ENCODE measurements around the gene ZNF516.

The ZNF516 gene

GRCh38 chr18:76487782-76488181, 7.3 kb downstream of the ZNF516 start:
- DNase-seq (ENCODE audit: low spot score) (no peak), ATAC-seq (ENCODE audit: low read depth) (no peak)
- no peaks in the 10 kb centered on the region for H3K27me3 ChIP-seq (ENCODE audit: insufficient read depth, poor library complexity, severe bottlenecking)
- no peak for TF ChIP-seq CTCF (IDR thresholded peaks at IDR 0.05; ENCODE audit: poor library complexity, severe bottlenecking)
- H3K9me3 ChIP-seq (ENCODE audit: severe bottlenecking): no peaks in the 10 kb centered on the region
- no peak overlapping the region for H3K27ac ChIP-seq (ENCODE audit: poor library complexity, severe bottlenecking)
- no peak overlapping the region for H3K4me3 ChIP-seq (ENCODE audit: severe bottlenecking)
- H3K36me3 ChIP-seq (ENCODE audit: low read depth): peaks cover 9% of the 10 kb centered on the region; the same call in 1 of the 2 replicates
- peaks cover 18% of the 10 kb centered on the region for H3K4me1 ChIP-seq (ENCODE audit: insufficient read depth, poor library complexity, severe bottlenecking)

GRCh38 chr18:76487070-76487469, 8.0 kb downstream of the ZNF516 start:
- H3K36me3 ChIP-seq (ENCODE audit: low read depth): peaks cover 13% of the 10 kb centered on the region; the same call in 1 of the 2 replicates
- DNase-seq (ENCODE audit: low spot score): no peak

DNA sequence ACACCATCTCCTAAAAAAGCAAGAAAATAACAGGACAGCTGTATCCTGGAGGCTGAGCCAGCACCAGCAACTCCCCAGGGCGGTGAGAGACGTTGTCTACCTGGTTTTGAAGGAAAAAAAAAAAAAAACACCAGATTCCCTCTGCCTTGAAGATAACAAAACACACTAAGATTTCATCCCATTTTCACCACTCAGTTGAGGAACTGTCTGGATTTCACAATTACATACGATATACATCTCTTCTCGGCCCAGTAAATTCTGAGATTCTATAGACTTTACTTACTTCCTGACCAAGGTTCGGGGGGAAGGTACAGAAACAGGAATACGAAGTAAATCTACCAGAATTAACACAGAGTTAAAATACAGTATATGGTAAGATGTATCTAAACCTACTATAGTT, 8.5 kb downstream of the ZNF516 start:
- ATAC-seq (ENCODE audit: low read depth): no peak
- Histone ChIP-seq H3K27me3 (ENCODE audit: insufficient read depth, poor library complexity, severe bottlenecking) (no peaks in the 10 kb centered on the region), H3K36me3 (ENCODE audit: low read depth) (peaks cover 18% of the 10 kb centered on the region), H3K4me3 (ENCODE audit: severe bottlenecking) (no peak overlapping the region), H3K9me3 (ENCODE audit: severe bottlenecking) (no peaks in the 10 kb centered on the region), H3K27ac (ENCODE audit: poor library complexity, severe bottlenecking) (no peak overlapping the region), H3K4me1 (ENCODE audit: insufficient read depth, poor library complexity, severe bottlenecking) (peaks cover 18% of the 10 kb centered on the region)
- no peak for TF ChIP-seq CTCF (IDR thresholded peaks at IDR 0.05; ENCODE audit: poor library complexity, severe bottlenecking)
- no peak for DNase-seq (ENCODE audit: low spot score)

More at GRCh38 chr18:76487070-76487469, 8.0 kb downstream of the ZNF516 start:
- H3K9me3 ChIP-seq (ENCODE audit: severe bottlenecking): no peaks in the 10 kb centered on the region
- TF ChIP-seq CTCF (IDR thresholded peaks at IDR 0.05; ENCODE audit: poor library complexity, severe bottlenecking): no peak
- H3K27me3 ChIP-seq (ENCODE audit: insufficient read depth, poor library complexity, severe bottlenecking): no peaks in the 10 kb centered on the region
- ATAC-seq (ENCODE audit: low read depth): no peak
- no peak overlapping the region for H3K4me3 ChIP-seq (ENCODE audit: severe bottlenecking)
- H3K4me1 ChIP-seq (ENCODE audit: insufficient read depth, poor library complexity, severe bottlenecking): peaks cover 18% of the 10 kb centered on the region
- H3K27ac ChIP-seq (ENCODE audit: poor library complexity, severe bottlenecking): no peak overlapping the region

- no peaks in the 10 kb centered on the region for H3K27me3 ChIP-seq (ENCODE audit: insufficient read depth, poor library complexity, severe bottlenecking)
- DNase-seq (ENCODE audit: low spot score) (no peak), ATAC-seq (ENCODE audit: low read depth) (no peak)
- no peak overlapping the region for H3K4me3 ChIP-seq (ENCODE audit: severe bottlenecking)
- H3K27ac ChIP-seq (ENCODE audit: poor library complexity, severe bottlenecking): no peak overlapping the region
- H3K36me3 ChIP-seq (ENCODE audit: low read depth): peaks cover 21% of the 10 kb centered on the region
- peaks cover 18% of the 10 kb centered on the region for H3K4me1 ChIP-seq (ENCODE audit: insufficient read depth, poor library complexity, severe bottlenecking)
- TF ChIP-seq CTCF (IDR thresholded peaks at IDR 0.05; ENCODE audit: poor library complexity, severe bottlenecking): no peak
- no peaks in the 10 kb centered on the region for H3K9me3 ChIP-seq (ENCODE audit: severe bottlenecking)
Observed at GRCh38 chr18:76486038-76486437, 9.0 kb downstream of the ZNF516 start.

GRCh38 chr18:76484749-76485387, 10.2 kb downstream of the ZNF516 start:
- no peak for TF ChIP-seq CTCF (IDR thresholded peaks at IDR 0.05; ENCODE audit: poor library complexity, severe bottlenecking)
- no peak overlapping the region for H3K4me3 ChIP-seq (ENCODE audit: severe bottlenecking)

More at GRCh38 chr18:76484749-76485387, 10.2 kb downstream of the ZNF516 start:
- H3K27ac ChIP-seq (ENCODE audit: poor library complexity, severe bottlenecking): no peak overlapping the region
- peaks cover 12% of the 10 kb centered on the region for H3K4me1 ChIP-seq (ENCODE audit: insufficient read depth, poor library complexity, severe bottlenecking)
- DNase-seq (ENCODE audit: low spot score): no peak
- peaks cover 21% of the 10 kb centered on the region for H3K36me3 ChIP-seq (ENCODE audit: low read depth)
- no peak for ATAC-seq (ENCODE audit: low read depth)
- H3K27me3 ChIP-seq (ENCODE audit: insufficient read depth, poor library complexity, severe bottlenecking): no peaks in the 10 kb centered on the region
- no peaks in the 10 kb centered on the region for H3K9me3 ChIP-seq (ENCODE audit: severe bottlenecking)

All from RWPE2 (cell line).